HL-60 (cell line): ENCODE results near the gene ETAA1.

Source experiments
- DNase-seq, 2 experiments: peaks; one replicate each; pipeline ENCODE4 v3.0.0-alpha.2; 2010 to 2020; ENCODE audit warnings: low read depth in 1 of 2, low spot score in 1 of 2
- H3K27ac ChIP-seq: fragments of 250-450 bp; sonication (Bioruptor Pico); replicated peaks from 2 replicates; pipeline ENCODE4 v1.5.1; 2020; ENCODE audit warnings: mild to moderate bottlenecking, moderate library complexity
- H3K27me3 ChIP-seq: fragments of 250-450 bp; sonication (Bioruptor Pico); 2 replicates; pipeline ENCODE4 v1.5.1; 2021; ENCODE audit warnings: mild to moderate bottlenecking, moderate library complexity; ENCODE audit not compliant: insufficient read depth, poor library complexity, severe bottlenecking
- H3K4me3 ChIP-seq: replicated peaks from 2 replicates; pipeline ENCODE4 v1.5.1; 2011; ENCODE audit warnings: mild to moderate bottlenecking, control low read depth, low read length; ENCODE audit not compliant: insufficient read depth
- GABPA ChIP-seq: IDR thresholded peaks from 2 replicates; pipeline ENCODE4 v1.6.1; 2012; ENCODE audit warnings: low read depth
- POLR2AphosphoS5 ChIP-seq: IDR thresholded peaks from 2 replicates; pipeline ENCODE4 v1.6.1; 2012; ENCODE audit warnings: low read depth
- SPI1 ChIP-seq: IDR thresholded peaks from 2 replicates; pipeline ENCODE4 v1.6.1; 2012; ENCODE audit warnings: low read depth, mild to moderate bottlenecking, borderline replicate concordance
- TF ChIP-seq, protein P1 (sequence below): IDR thresholded peaks from one replicate; pipeline ENCODE4 v1.5.1; 2011; ENCODE audit warnings: low read length, control low read depth, inconsistent platforms; ENCODE audit not compliant: insufficient read depth
- TF ChIP-seq, protein P2 (sequence below): IDR thresholded peaks from 2 replicates; pipeline ENCODE4 v1.6.1; 2012; ENCODE audit warnings: low read depth; ENCODE audit not compliant: insufficient replicate concordance

Gene ETAA1

DNA sequence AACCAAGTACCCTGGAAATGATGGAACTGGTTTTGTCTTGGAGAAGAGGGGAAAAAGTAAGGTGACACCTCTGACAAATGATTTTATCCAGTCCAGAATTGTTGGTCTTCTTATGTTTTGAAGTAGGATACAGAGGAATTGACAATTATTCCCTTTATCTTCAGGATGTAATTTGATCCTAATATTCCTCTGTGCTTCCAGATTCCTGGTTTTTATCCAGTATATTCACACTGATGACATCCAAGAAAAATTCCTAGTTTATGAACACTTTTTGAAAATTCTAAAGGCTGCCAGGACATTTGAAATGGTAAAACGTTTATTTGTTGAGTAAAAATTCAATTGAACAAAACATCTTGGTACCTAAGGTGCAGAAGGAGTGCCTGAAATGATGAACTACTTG, 22.2 kb upstream of the ETAA1 start:
- Histone ChIP-seq H3K27ac (no peak overlapping the region), H3K4me3 (no peak overlapping the region), H3K27me3 (no peaks in the 10 kb centered on the region)
- no peak for DNase-seq
- TF ChIP-seq GABPA (no peak), SPI1 (no peak), POLR2AphosphoS5 (no peak)

DNA sequence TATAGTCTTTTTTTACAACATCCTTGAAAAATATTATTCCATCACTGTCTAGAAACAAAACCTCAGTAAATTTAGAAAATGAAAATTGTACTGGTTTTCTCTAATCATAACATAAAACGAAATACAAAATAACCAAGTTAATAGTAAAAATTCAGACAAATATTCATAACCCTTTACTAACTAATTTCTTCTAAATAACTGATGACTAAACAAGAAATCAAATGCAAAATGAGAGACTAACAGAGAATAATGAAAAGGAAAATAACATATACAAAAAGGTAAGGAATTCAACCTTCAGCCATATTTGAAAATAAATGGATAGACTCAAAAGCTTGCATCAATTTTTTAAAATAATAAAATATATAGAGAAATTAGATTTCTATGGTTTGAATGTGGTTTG, 18.6 kb upstream of the ETAA1 start:
- no peak for DNase-seq
- Histone ChIP-seq H3K27me3 (no peaks in the 10 kb centered on the region), H3K27ac (no peak overlapping the region), H3K4me3 (no peak overlapping the region)
- TF ChIP-seq SPI1, result no peak
- no peak for TF ChIP-seq POLR2AphosphoS5
- TF ChIP-seq, protein P1, sequence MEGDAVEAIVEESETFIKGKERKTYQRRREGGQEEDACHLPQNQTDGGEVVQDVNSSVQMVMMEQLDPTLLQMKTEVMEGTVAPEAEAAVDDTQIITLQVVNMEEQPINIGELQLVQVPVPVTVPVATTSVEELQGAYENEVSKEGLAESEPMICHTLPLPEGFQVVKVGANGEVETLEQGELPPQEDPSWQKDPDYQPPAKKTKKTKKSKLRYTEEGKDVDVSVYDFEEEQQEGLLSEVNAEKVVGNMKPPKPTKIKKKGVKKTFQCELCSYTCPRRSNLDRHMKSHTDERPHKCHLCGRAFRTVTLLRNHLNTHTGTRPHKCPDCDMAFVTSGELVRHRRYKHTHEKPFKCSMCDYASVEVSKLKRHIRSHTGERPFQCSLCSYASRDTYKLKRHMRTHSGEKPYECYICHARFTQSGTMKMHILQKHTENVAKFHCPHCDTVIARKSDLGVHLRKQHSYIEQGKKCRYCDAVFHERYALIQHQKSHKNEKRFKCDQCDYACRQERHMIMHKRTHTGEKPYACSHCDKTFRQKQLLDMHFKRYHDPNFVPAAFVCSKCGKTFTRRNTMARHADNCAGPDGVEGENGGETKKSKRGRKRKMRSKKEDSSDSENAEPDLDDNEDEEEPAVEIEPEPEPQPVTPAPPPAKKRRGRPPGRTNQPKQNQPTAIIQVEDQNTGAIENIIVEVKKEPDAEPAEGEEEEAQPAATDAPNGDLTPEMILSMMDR, result no peak
- TF ChIP-seq GABPA, result no peak
- TF ChIP-seq, protein P2, sequence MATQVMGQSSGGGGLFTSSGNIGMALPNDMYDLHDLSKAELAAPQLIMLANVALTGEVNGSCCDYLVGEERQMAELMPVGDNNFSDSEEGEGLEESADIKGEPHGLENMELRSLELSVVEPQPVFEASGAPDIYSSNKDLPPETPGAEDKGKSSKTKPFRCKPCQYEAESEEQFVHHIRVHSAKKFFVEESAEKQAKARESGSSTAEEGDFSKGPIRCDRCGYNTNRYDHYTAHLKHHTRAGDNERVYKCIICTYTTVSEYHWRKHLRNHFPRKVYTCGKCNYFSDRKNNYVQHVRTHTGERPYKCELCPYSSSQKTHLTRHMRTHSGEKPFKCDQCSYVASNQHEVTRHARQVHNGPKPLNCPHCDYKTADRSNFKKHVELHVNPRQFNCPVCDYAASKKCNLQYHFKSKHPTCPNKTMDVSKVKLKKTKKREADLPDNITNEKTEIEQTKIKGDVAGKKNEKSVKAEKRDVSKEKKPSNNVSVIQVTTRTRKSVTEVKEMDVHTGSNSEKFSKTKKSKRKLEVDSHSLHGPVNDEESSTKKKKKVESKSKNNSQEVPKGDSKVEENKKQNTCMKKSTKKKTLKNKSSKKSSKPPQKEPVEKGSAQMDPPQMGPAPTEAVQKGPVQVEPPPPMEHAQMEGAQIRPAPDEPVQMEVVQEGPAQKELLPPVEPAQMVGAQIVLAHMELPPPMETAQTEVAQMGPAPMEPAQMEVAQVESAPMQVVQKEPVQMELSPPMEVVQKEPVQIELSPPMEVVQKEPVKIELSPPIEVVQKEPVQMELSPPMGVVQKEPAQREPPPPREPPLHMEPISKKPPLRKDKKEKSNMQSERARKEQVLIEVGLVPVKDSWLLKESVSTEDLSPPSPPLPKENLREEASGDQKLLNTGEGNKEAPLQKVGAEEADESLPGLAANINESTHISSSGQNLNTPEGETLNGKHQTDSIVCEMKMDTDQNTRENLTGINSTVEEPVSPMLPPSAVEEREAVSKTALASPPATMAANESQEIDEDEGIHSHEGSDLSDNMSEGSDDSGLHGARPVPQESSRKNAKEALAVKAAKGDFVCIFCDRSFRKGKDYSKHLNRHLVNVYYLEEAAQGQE, result no peak

DNA sequence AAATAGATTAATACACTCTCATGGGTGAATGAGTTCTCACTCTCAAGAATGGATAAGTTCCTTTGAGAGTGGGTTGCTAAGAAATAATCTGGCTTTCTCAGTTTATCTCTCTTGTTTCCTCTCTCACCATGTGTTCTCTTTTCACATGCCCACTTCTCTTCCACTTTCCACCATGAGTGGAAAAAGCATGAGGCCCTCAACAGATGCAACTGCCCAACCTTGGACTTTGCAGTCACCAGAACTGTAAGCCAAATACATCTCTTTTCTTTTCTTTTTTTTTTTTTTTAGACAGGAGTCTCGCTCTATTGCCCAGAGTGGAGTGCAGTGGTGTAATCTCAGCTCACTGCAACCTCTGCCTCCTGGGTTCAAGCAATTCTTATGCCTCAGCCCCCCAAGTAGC, 18.1 kb upstream of the ETAA1 start:
- no peaks in the 10 kb centered on the region for H3K27me3 ChIP-seq
- TF ChIP-seq GABPA (no peak), POLR2AphosphoS5 (no peak), SPI1 (no peak)
- TF ChIP-seq, protein P2, result no peak
- H3K4me3 ChIP-seq, result no peak overlapping the region
- H3K27ac ChIP-seq, result no peak overlapping the region
- DNase-seq, result no peak

GRCh38 chr2:67384123-67384822, 12.9 kb upstream of the ETAA1 start:
- Histone ChIP-seq H3K4me3 (no peak overlapping the region), H3K27ac (no peak overlapping the region), H3K27me3 (no peaks in the 10 kb centered on the region)
- no peak for DNase-seq
- no peak for TF ChIP-seq GABPA
- TF ChIP-seq POLR2AphosphoS5, result no peak
- TF ChIP-seq, protein P1, result no peak

GRCh38 chr2:67388680-67389079, 8.5 kb upstream of the ETAA1 start:
- TF ChIP-seq GABPA, result no peak
- TF ChIP-seq, protein P1, result no peak
- no peak for TF ChIP-seq SPI1
- TF ChIP-seq, protein P2, result no peak
- TF ChIP-seq POLR2AphosphoS5, result no peak
- Histone ChIP-seq H3K27me3 (no peaks in the 10 kb centered on the region), H3K27ac (no peak overlapping the region), H3K4me3 (no peak overlapping the region)
- no peak for DNase-seq
